Endothelial cell of hepatic sinusoid (primary cell): Measurements from ENCODE around the gene RAI14.
"Not testable (repeated sequence)": the region's sequence is repeated elsewhere in the genome, so short reads cannot be mapped to it uniquely, and the experiment has no call there.

ENCODE experiments used
- in situ Hi-C: cut with HindIII; loops from 2 replicates; pipeline ENCODE4 v1.10.0; 2017; ENCODE audit warnings: low sequenced_read_pairs

RAI14 gene

GRCh38 chr5:34697308-34698108 is 41.4 kb downstream of the RAI14 start:
- in situ Hi-C loops = no loop called here

GRCh38 chr5:34698109-34698419 is 41.9 kb downstream of the RAI14 start:
- in situ Hi-C loops = no loop called here

GRCh38 chr5:34698754-34699153 is 42.6 kb downstream of the RAI14 start:
- in situ Hi-C loops = no loop called here

- in situ Hi-C loops = no loop called here
These were observed 43.3 kb downstream of the RAI14 start for GRCh38 chr5:34699155-34700077.

GRCh38 chr5:34700078-34700452 is 43.9 kb downstream of the RAI14 start:
- in situ Hi-C loops = no loop called here

GRCh38 chr5:34701442-34701841 is 45.3 kb downstream of the RAI14 start:
- in situ Hi-C loops = not testable (repeated sequence)

- in situ Hi-C loops = no loop called here
These were observed 47.9 kb downstream of the RAI14 start for GRCh38 chr5:34703767-34704713.

GRCh38 chr5:34706084-34706483 is 50.0 kb downstream of the RAI14 start:
- in situ Hi-C loops = no loop called here

- in situ Hi-C loops = no loop called here
These were observed 51.5 kb downstream of the RAI14 start for GRCh38 chr5:34707451-34708107.

- in situ Hi-C loops = no loop called here
These were observed 52.6 kb downstream of the RAI14 start for GRCh38 chr5:34708777-34709176.

GRCh38 chr5:34709861-34710673 is 53.9 kb downstream of the RAI14 start:
- in situ Hi-C loops = no loop called here

- in situ Hi-C loops = no loop called here
These were observed 56.4 kb downstream of the RAI14 start for GRCh38 chr5:34712565-34712964.

- in situ Hi-C loops = no loop called here
These were observed 59.6 kb downstream of the RAI14 start for GRCh38 chr5:34715711-34716110.

- in situ Hi-C loops = no loop called here
These were observed 60.9 kb downstream of the RAI14 start for GRCh38 chr5:34716986-34717385.

GRCh38 chr5:34717426-34718327 is 61.5 kb downstream of the RAI14 start:
- in situ Hi-C loops = no loop called here

GRCh38 chr5:34718516-34718915 is 62.4 kb downstream of the RAI14 start:
- in situ Hi-C loops = no loop called here

GRCh38 chr5:34719029-34719428 is 62.9 kb downstream of the RAI14 start:
- in situ Hi-C loops = no loop called here

- in situ Hi-C loops = no loop called here
These were observed 65.2 kb downstream of the RAI14 start for GRCh38 chr5:34721327-34721726.

- in situ Hi-C loops = no loop called here
These were observed 66.1 kb downstream of the RAI14 start for GRCh38 chr5:34722183-34722582.
